Measurements from ENCODE around the gene TEX261. TPM values are rescaled to one million over a fixed set of nuclear protein-coding genes. Genes with fewer than 3 reads are reported as not detected.

The TEX261 gene
- total RNA-seq, 1 donor from 2014 or later, result 71.3 TPM

DNA sequence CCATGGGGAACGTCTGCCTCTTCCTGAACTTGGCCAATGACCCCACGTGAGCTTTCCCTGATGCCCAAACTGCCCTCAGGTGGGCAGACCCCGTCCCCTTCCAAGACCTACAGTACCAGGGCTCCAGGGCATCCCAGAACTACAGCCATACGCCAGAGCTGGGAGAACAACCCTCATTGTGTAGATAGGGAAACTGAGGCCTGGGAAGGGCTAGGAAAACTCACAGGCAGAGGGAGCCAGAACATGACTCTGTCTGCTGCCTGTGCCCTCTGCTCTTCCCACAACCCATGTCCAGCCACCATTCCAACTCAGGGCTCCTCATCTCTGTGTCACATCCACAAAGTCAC, 33.1 kb downstream of the TEX261 start:
- Histone ChIP-seq H3K4me3 (no peak overlapping the region), H3K4me1 (no peaks in the 10 kb centered on the region), H3K36me3 (no peaks in the 10 kb centered on the region), H3K27me3 (ENCODE audit: low read depth) (peaks cover 20% of the 10 kb centered on the region), H3K9me3 (no peaks in the 10 kb centered on the region), H3K27ac (no peak overlapping the region)
- intact Hi-C loops (cut with DNase I), result no loop called here
- ATAC-seq (no peak), DNase-seq (no peak)
- TF ChIP-seq, protein P1, sequence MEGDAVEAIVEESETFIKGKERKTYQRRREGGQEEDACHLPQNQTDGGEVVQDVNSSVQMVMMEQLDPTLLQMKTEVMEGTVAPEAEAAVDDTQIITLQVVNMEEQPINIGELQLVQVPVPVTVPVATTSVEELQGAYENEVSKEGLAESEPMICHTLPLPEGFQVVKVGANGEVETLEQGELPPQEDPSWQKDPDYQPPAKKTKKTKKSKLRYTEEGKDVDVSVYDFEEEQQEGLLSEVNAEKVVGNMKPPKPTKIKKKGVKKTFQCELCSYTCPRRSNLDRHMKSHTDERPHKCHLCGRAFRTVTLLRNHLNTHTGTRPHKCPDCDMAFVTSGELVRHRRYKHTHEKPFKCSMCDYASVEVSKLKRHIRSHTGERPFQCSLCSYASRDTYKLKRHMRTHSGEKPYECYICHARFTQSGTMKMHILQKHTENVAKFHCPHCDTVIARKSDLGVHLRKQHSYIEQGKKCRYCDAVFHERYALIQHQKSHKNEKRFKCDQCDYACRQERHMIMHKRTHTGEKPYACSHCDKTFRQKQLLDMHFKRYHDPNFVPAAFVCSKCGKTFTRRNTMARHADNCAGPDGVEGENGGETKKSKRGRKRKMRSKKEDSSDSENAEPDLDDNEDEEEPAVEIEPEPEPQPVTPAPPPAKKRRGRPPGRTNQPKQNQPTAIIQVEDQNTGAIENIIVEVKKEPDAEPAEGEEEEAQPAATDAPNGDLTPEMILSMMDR (IDR thresholded peaks at IDR 0.05), result no peak

- H3K27me3 ChIP-seq (ENCODE audit: low read depth), result peaks cover 26% of the 10 kb centered on the region
- TF ChIP-seq, protein P1 (IDR thresholded peaks at IDR 0.05), result no peak
- no peaks in the 10 kb centered on the region for H3K9me3 ChIP-seq
- intact Hi-C loops (cut with DNase I), result no loop called here
- no peaks in the 10 kb centered on the region for H3K36me3 ChIP-seq
- H3K4me3 ChIP-seq, result no peak overlapping the region
- ATAC-seq (no peak), DNase-seq (no peak)
- no peak overlapping the region for H3K27ac ChIP-seq
- no peaks in the 10 kb centered on the region for H3K4me1 ChIP-seq
Measured at GRCh38 chr2:70960833-70961647, 33.6 kb downstream of the TEX261 start.

DNA sequence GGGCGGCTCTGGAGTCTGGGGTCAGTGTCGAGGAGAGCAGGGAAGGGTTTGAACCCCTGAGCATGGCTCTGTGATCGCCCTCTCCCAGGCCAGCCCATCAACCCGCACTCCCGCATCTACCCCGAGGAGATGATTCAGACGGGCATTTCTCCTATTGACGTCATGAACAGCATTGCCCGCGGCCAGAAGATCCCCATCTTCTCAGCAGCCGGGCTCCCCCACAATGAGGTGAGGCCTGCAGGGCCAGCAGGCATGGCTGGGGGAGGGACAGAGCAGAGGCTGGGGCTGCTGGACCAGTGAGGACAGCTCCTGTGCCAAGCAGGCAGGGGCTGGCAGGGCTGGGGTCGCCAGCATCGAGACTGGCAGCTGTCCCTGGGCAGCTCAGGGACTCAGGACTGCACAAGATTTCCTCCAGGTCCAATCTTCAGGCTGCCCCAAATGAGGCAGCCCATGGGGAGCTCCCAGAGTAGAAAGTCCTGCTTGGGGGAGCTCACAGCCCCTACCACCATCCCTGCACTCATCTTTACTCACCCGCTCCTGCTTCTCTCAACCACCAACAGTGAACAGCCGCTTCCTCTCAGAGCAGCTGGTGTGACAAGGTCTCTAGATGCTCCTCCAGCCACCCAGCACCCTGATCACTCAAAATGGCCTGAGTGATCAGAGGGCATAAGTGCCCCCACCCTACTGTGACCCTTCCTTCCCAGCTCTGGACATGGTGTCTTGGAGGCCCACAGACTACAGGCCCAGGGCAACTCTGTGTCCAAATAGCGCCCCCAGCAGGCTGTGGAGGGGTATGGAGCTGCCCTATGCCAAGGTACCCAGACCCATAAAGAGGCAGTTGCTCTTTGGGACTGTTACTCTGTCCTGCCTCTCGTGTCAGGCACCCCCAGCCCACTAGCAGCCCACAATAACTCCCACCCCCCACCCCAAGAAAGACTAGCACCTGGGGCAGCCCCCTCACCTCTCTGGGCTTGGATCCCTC, 34.5 kb downstream of the TEX261 start:
- Histone ChIP-seq H3K27me3 (ENCODE audit: low read depth) (peaks cover 27% of the 10 kb centered on the region), H3K27ac (no peak overlapping the region), H3K4me1 (no peaks in the 10 kb centered on the region), H3K36me3 (no peaks in the 10 kb centered on the region), H3K4me3 (no peak overlapping the region), H3K9me3 (no peaks in the 10 kb centered on the region)
- TF ChIP-seq, protein P1 (IDR thresholded peaks at IDR 0.05), result no peak
- intact Hi-C loops (cut with DNase I), result no loop called here
- DNase-seq (no peak), ATAC-seq (no peak)

- H3K4me1 ChIP-seq, result no peaks in the 10 kb centered on the region
- peaks cover 21% of the 10 kb centered on the region for H3K27me3 ChIP-seq (ENCODE audit: low read depth)
- TF ChIP-seq, protein P1 (IDR thresholded peaks at IDR 0.05), result no peak
- intact Hi-C loops (cut with DNase I), result no loop called here
- no peaks in the 10 kb centered on the region for H3K9me3 ChIP-seq
- H3K4me3 ChIP-seq, result no peak overlapping the region
- no peaks in the 10 kb centered on the region for H3K36me3 ChIP-seq
- ATAC-seq, result no peak
- DNase-seq, result no peak
- H3K27ac ChIP-seq, result no peak overlapping the region
Measured at GRCh38 chr2:70959271-70959761, 35.4 kb downstream of the TEX261 start.

- no peak overlapping the region for H3K4me3 ChIP-seq
- H3K36me3 ChIP-seq, result no peaks in the 10 kb centered on the region
- DNase-seq, result no peak
- no peaks in the 10 kb centered on the region for H3K4me1 ChIP-seq
- H3K9me3 ChIP-seq, result no peaks in the 10 kb centered on the region
- TF ChIP-seq, protein P1 (IDR thresholded peaks at IDR 0.05), result no peak
- intact Hi-C loops (cut with DNase I), result no loop called here
- no peak for ATAC-seq
- peaks cover 16% of the 10 kb centered on the region for H3K27me3 ChIP-seq (ENCODE audit: low read depth)
- H3K27ac ChIP-seq, result no peak overlapping the region
Measured at GRCh38 chr2:70958759-70959158, 35.9 kb downstream of the TEX261 start.
